Ishikawa (cell line): ENCODE measurements around the gene DCHS2.

ENCODE experiments used
- CEBPB ChIP-seq: IDR thresholded peaks from 2 replicates; pipeline ENCODE4 v1.6.1; 2012
- CREB1 ChIP-seq: IDR thresholded peaks from 2 replicates; pipeline ENCODE4 v1.6.1; 2012; ENCODE audit warnings: low read depth
- EGR1 ChIP-seq: IDR thresholded peaks from 2 replicates; pipeline ENCODE4 v1.6.1; 2012
- EP300 ChIP-seq: IDR thresholded peaks from 2 replicates; pipeline ENCODE4 v1.6.1; 2012; ENCODE audit warnings: borderline replicate concordance
- FOXM1 ChIP-seq: IDR thresholded peaks from 2 replicates; pipeline ENCODE4 v1.6.1; 2012; ENCODE audit warnings: low read depth, borderline replicate concordance
- NFIC ChIP-seq: IDR thresholded peaks from 2 replicates; pipeline ENCODE4 v1.6.1; 2012
- RAD21 ChIP-seq: IDR thresholded peaks from 2 replicates; pipeline ENCODE4 v1.6.1; 2012; ENCODE audit warnings: low read depth
- REST ChIP-seq: IDR thresholded peaks from 2 replicates; pipeline ENCODE4 v1.6.1; 2012; ENCODE audit warnings: low read depth, mild to moderate bottlenecking
- TAF1 ChIP-seq: IDR thresholded peaks from 2 replicates; pipeline ENCODE4 v1.6.1; 2012; ENCODE audit warnings: low read depth, mild to moderate bottlenecking
- TCF12 ChIP-seq: IDR thresholded peaks from 2 replicates; pipeline ENCODE4 v1.6.1; 2012; ENCODE audit warnings: low read depth
- TEAD4 ChIP-seq: IDR thresholded peaks from 2 replicates; pipeline ENCODE4 v1.6.1; 2012
- YY1 ChIP-seq: IDR thresholded peaks from 2 replicates; pipeline ENCODE4 v1.6.1; 2012; ENCODE audit warnings: low read depth
- ZBTB7A ChIP-seq: IDR thresholded peaks from 2 replicates; pipeline ENCODE4 v1.6.1; 2012; ENCODE audit warnings: low read depth
- TF ChIP-seq, protein P1 (sequence below): IDR thresholded peaks from 2 replicates; pipeline ENCODE4 v1.6.1; 2012
- TF ChIP-seq, protein P2 (sequence below): IDR thresholded peaks from 2 replicates; pipeline ENCODE4 v1.6.1; 2012

The DCHS2 gene, protein sequence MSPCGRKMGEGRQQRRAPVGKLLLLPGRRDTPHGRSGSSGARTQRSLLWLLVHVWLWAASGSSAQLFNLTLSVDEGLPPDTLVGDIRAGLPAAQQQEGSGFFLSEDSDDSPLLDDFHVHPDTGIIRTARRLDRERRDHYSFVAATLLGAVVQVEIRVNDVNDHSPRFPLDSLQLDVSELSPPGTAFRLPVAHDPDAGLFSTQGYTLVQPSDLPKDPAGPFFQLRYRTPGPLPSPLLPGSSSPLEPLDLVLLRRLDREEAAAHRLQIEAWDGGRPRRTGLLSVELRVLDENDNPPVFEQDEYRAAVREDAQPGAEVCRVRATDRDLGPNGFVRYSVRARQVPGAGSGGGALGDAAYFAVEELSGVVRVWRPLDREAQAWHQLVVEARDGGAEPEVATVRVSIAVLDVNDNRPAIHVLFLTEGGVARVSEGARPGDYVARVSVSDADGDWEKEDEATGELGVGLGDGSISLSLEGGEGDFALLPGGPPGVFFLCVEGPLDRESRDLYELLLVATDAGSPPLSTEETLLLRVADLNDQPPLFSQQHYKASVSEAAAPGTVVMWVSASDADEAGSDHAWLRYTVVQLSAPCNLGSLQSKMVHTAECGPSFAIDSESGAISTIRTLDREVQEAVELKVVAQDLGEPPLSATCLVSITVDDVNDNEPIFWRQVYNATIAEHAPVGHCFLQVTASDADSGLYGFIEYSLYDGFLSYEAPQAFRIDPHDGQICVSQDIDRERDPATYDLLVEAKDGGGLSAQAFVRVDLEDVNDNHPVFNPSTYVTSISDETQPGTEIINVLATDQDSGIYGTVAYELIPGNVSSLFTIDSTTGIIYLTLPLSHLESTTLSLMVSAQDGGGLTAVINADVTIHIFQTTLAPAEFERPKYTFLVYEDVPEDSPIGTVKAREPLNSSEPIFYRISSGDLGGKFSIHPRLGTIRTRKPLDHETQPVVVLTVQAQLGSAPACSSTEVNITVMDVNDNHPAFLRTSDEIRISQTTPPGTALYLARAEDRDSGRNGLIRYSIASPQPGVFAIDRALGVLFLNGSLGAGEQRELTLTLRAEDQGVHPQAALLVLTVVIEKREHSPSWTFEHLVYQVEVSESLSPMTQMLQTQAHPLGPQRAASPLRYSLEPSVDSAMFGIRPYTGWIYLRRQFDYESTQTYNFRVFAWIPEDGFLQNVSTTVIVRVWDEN (N-terminal part only)

DNA sequence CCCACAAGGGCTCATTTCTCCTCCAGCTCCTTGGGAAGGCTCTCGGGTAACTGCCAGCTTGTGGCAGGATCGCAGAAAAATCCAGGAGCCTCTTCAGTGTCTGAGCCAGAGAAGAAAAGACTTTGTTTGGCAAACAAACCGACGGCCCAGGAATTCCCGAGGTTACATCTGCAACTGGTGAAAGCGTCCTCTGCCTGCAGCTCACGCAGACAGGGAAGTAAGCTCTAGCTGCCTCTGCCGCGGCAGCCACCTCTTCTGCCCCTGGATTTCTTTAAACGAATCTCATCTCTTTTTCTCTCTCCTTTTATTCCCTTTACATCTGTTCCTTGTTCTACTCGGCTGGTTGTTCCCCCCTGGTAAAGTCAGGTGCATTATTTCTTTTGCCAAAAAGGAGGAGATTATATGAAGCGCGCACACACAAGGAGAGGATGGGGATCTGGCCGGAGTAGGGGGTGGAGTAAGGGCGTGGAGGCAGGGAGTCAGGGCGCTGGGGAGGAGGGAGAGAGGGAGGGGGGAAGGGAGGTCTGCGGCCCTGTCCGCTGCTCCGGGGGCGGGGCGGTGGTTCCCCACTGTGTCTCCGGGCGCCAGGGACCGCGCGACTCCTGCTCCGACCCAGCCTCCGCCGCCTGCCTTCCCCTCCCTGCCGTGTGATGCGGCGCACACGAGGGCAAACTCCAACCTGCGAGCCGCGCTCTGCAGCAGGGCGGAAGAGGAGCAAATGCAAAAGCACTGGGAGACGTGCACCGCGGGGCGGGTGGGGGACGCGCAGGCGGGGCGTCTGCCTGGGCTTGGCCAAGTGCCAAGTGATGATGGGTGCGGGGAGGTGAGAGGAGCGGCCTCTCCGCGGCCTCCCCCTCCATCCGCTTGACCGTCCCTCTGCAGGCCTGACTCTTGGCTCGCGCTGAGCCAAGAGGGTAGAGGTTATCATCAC, at the start of gene DCHS2:
Gene DCHS2, minus strand, starts transcription at position 459 of the 931 bp plus-strand sequence. Its CDS starts 444 bp downstream, at position 15.
- no peak for TF ChIP-seq YY1
- peak; percentile 89 for TF ChIP-seq NFIC
- TF ChIP-seq, protein P1, sequence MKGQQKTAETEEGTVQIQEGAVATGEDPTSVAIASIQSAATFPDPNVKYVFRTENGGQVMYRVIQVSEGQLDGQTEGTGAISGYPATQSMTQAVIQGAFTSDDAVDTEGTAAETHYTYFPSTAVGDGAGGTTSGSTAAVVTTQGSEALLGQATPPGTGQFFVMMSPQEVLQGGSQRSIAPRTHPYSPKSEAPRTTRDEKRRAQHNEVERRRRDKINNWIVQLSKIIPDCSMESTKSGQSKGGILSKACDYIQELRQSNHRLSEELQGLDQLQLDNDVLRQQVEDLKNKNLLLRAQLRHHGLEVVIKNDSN, result 0 out of 2 replicates have a peak, but pooled peaks have one; percentile 9
- TF ChIP-seq, protein P2, sequence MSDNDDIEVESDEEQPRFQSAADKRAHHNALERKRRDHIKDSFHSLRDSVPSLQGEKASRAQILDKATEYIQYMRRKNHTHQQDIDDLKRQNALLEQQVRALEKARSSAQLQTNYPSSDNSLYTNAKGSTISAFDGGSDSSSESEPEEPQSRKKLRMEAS, result peak; percentile 93

DNA sequence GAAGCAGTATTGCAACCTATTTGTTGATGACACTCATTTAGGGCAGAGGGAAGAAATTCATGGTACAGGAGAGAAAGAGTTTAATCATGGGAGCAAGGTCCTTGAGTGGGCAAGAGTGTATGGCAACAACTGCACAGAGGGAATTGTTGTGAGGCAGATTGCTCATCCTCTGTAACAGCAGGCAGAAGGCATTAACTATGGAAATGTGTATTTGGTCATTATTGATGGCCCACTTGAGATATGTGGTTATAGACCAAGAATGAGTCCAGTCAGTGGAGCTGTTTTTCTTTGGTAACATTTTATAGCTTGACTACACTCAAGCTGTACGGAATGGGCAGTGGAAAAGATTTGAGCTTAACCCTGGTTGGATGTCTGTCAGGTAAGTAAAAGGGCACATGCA, 42.7 kb upstream of the DCHS2 start:
- no peak for TF ChIP-seq FOXM1
- TF ChIP-seq, protein P1, result no peak
- TF ChIP-seq CREB1, result no peak
- no peak for TF ChIP-seq NFIC
- TF ChIP-seq RAD21, result no peak
- no peak for TF ChIP-seq TAF1
- TF ChIP-seq TCF12, result no peak
- TF ChIP-seq CEBPB, result no peak
- TF ChIP-seq EGR1, result no peak
- TF ChIP-seq, protein P2, result no peak
- no peak for TF ChIP-seq TEAD4
- no peak for TF ChIP-seq ZBTB7A
- no peak for TF ChIP-seq YY1

DNA sequence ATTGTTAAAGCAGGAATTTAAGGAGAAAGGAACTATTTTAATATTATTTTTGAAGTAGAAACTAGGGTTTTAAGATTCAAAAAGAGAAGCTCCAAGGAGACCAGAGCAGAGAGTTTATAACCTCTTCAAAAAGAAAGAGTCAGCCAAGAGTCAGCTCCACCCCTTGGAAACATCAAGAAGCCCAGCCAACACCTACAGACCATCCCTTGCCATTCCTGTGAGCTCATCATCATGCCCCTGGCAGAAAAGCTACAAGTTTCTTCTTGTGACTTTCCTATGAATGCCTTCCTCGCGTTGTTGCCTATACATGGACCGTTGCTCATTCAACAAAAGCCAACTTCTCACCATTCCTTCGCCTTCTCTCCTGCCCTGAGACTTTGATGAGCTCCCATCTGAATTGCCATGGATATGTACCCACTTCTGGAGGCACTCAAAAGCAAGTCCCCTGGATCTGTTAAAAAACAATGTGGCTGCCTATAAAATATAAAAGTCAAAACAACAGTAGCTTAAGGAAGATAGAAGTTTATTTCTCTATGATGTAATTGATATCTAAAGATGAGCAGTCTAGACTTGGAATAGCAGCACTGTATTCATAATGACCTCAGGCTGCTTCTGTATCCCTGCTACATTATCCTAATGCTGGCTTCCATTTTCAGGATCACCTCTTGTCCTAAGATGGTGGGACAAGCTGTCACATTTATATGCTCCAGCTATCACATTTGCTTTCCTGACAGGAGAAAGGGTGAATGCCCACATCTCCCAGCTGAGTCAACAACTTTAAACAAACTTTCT, 38.3 kb upstream of the DCHS2 start:
- TF ChIP-seq TCF12 (no peak), CEBPB (no peak), TEAD4 (no peak), YY1 (no peak), CREB1 (no peak), EP300 (no peak), TAF1 (no peak), EGR1 (no peak), RAD21 (no peak), NFIC (no peak), REST (no peak), FOXM1 (no peak), ZBTB7A (no peak)
- TF ChIP-seq, protein P1, result no peak
- TF ChIP-seq, protein P2, result no peak

- TF ChIP-seq NFIC, result no peak
- TF ChIP-seq RAD21, result no peak
- no peak for TF ChIP-seq REST
- TF ChIP-seq EP300, result no peak
- TF ChIP-seq TCF12, result no peak
- no peak for TF ChIP-seq YY1
- TF ChIP-seq EGR1, result no peak
- TF ChIP-seq CREB1, result no peak
These were observed 37.3 kb upstream of the DCHS2 start for GRCh38 chr4:154528869-154529268.
